H1 (cell line): ENCODE data around the gene OR10A2. TPM values are rescaled to one million over a fixed set of nuclear protein-coding genes. Genes with fewer than 3 reads are reported as not detected.
A peak's percentile ranks its signal among the peaks of the same experiment; 100 is the strongest.

Source experiments
- CTCF ChIA-PET: fragments of 300-600 bp; sonication (Branson Sonifier 250); formaldehyde crosslinking; loops from one replicate; lab custom pipeline; 2021; ENCODE audit not compliant: partially characterized antibody; lab: Charles Lee
- POLR2A ChIA-PET: fragments of 300-600 bp; sonication (Branson Sonifier 250); formaldehyde crosslinking; loops from one replicate; lab custom pipeline; 2021; ENCODE audit warnings: inconsistent platforms; ENCODE audit not compliant: partially characterized antibody; lab: Charles Lee
- DNase-seq, 2 experiments: peaks; one replicate each; pipeline versions ENCODE4 v3.0.0 to v3.0.0-alpha.2; 2010 to 2022; ENCODE audit warnings: low spot score in 2 of 2, low read depth in 1 of 2, mixed read lengths in 1 of 2
- FAIRE-seq: peaks from 2 replicates; lab custom pipeline; 2011; peaks lifted over from hg19 to GRCh38; lab: Jason Lieb, UNC
- H2AFZ ChIP-seq: 2 replicates; pipeline ENCODE4 v1.8.1; 2012; ENCODE audit warnings: low read length, inconsistent platforms
- H2AK5ac ChIP-seq: 2 replicates; pipeline ENCODE4 v1.6.1; 2013; ENCODE audit warnings: low read depth, low read length
- H2BK120ac ChIP-seq: replicated peaks from 2 replicates; pipeline ENCODE3; 2013; ENCODE audit warnings: low read depth, low read length, inconsistent platforms
- H2BK12ac ChIP-seq: 2 replicates; pipeline ENCODE4 v1.6.1; 2013; ENCODE audit warnings: low read depth, low read length
- H2BK15ac ChIP-seq: 2 replicates; pipeline ENCODE4 v1.6.1; 2013; ENCODE audit warnings: low read length
- H2BK20ac ChIP-seq: 2 replicates; pipeline ENCODE4 v1.6.1; 2013; ENCODE audit warnings: low read length
- H2BK5ac ChIP-seq: 2 replicates; pipeline ENCODE4 v1.6.1; 2013; ENCODE audit warnings: low read depth, low read length
- H3K14ac ChIP-seq: 2 replicates; pipeline ENCODE4 v1.6.1; 2013; ENCODE audit warnings: inconsistent platforms; ENCODE audit not compliant: insufficient read length
- H3K18ac ChIP-seq: 2 replicates; pipeline ENCODE4 v1.6.1; 2013; ENCODE audit warnings: low read length; ENCODE audit errors: extremely low read depth
- H3K23ac ChIP-seq: 2 replicates; pipeline ENCODE4 v1.6.1; 2013; ENCODE audit warnings: inconsistent platforms; ENCODE audit not compliant: insufficient read length
- H3K23me2 ChIP-seq: 2 replicates; pipeline ENCODE4 v1.6.1; 2013; ENCODE audit warnings: low read depth, low read length
- H3K27ac ChIP-seq: 2 replicates; pipeline ENCODE4 v1.6.1; 2011; ENCODE audit warnings: low read depth, low read length, inconsistent platforms
- H3K27me3 ChIP-seq, 4 experiments: replicated peaks in 1 of 4; 1 replicate in 1 of 4; 2 replicates in 3 of 4; pipeline versions ENCODE4 v1.6.1 to v1.8.1; 2011 to 2013; ENCODE audit warnings: low read length in 3 of 4, mild to moderate bottlenecking in 3 of 4, inconsistent platforms in 2 of 4, mixed read lengths in 2 of 4, moderate library complexity in 1 of 4; ENCODE audit not compliant: control insufficient read depth in 3 of 4, insufficient read depth in 3 of 4; ENCODE audit errors: extremely low read depth in 1 of 4
- H3K36me3 ChIP-seq, 4 experiments: 2 replicates each; pipeline versions ENCODE4 v1.6.1 to v1.8.1; 2011 to 2013; ENCODE audit warnings: mild to moderate bottlenecking in 4 of 4, low read length in 3 of 4, moderate library complexity in 2 of 4, control low read depth in 1 of 4, inconsistent platforms in 1 of 4; ENCODE audit not compliant: insufficient read depth in 4 of 4, control insufficient read depth in 2 of 4
- H3K4ac ChIP-seq: replicated peaks from 2 replicates; pipeline ENCODE3; 2013; ENCODE audit warnings: low read length, low read depth, mixed read lengths, inconsistent platforms; ENCODE audit not compliant: insufficient read length
- H3K4me1 ChIP-seq, 4 experiments: replicated peaks in 1 of 4; 1 replicate in 1 of 4; 2 replicates in 3 of 4; pipeline versions ENCODE4 v1.6.1 to v1.8.1; 2011 to 2013; ENCODE audit warnings: low read length in 3 of 4, inconsistent platforms in 2 of 4, mixed read lengths in 1 of 4; ENCODE audit not compliant: insufficient read depth in 4 of 4, control insufficient read depth in 3 of 4
- H3K4me2 ChIP-seq, 2 experiments: 2 replicates each; pipeline versions ENCODE4 v1.6.1 to v1.8.1; 2011 to 2013; ENCODE audit warnings: low read depth in 2 of 2, low read length in 2 of 2, control low read depth in 1 of 2, inconsistent platforms in 1 of 2, mild to moderate bottlenecking in 1 of 2; ENCODE audit not compliant: insufficient read depth in 1 of 2
- H3K4me3 ChIP-seq, 4 experiments: fragments of 200-600, 300-600 bp in 1 of 4; sonication (generic), shearing (Covaris generic), sonication (Bioruptor Twin) in 1 of 4; 2 replicates each; pipeline versions ENCODE4 v1.5.1 to v1.8.1; 2011 to 2016; ENCODE audit warnings: low read length in 4 of 4, low read depth in 3 of 4, control low read depth in 2 of 4, inconsistent platforms in 2 of 4, mild to moderate bottlenecking in 2 of 4, mixed read lengths in 1 of 4, moderate library complexity in 1 of 4; ENCODE audit not compliant: insufficient read depth in 2 of 4; ENCODE audit errors: extremely low read depth in 1 of 4
- H3K56ac ChIP-seq: replicated peaks from 2 replicates; pipeline ENCODE3; 2013; ENCODE audit warnings: low read depth, mild to moderate bottlenecking, mixed read lengths, low read length, inconsistent platforms; ENCODE audit not compliant: insufficient read length
- H3K79me1 ChIP-seq: 2 replicates; pipeline ENCODE4 v1.6.1; 2013; ENCODE audit warnings: low read depth, low read length, control low read depth
- H3K79me2 ChIP-seq, 2 experiments: 2 replicates each; pipeline versions ENCODE4 v1.6.1 to v1.8.1; 2012 to 2013; ENCODE audit warnings: low read length in 2 of 2, mild to moderate bottlenecking in 2 of 2, inconsistent platforms in 1 of 2; ENCODE audit not compliant: insufficient read depth in 2 of 2, control insufficient read depth in 1 of 2
- H3K9ac ChIP-seq, 4 experiments: replicated peaks in 1 of 4; 1 replicate in 1 of 4; 2 replicates in 3 of 4; pipeline versions ENCODE4 v1.6.1 to v1.8.1; 2011 to 2013; ENCODE audit warnings: low read depth in 3 of 4, low read length in 3 of 4, control low read depth in 2 of 4, mild to moderate bottlenecking in 2 of 4, moderate library complexity in 2 of 4, inconsistent platforms in 1 of 4; ENCODE audit errors: extremely low read depth in 1 of 4
- H3K9me3 ChIP-seq, 2 experiments: 2 replicates each; pipeline versions ENCODE4 v1.6.1 to v1.8.1; 2012 to 2013; ENCODE audit warnings: mild to moderate bottlenecking in 2 of 2, moderate library complexity in 2 of 2, control low read depth in 1 of 2, inconsistent platforms in 1 of 2, low read depth in 1 of 2, low read length in 1 of 2, mixed read lengths in 1 of 2; ENCODE audit not compliant: insufficient read depth in 2 of 2
- H4K20me1 ChIP-seq, 2 experiments: replicated peaks in 1 of 2; 2 replicates each; pipeline versions ENCODE3 to v1.8.1; 2011 to 2013; ENCODE audit warnings: inconsistent platforms in 2 of 2, low read length in 2 of 2, mild to moderate bottlenecking in 1 of 2; ENCODE audit not compliant: insufficient read depth in 2 of 2, control insufficient read depth in 1 of 2
- H4K5ac ChIP-seq: 2 replicates; pipeline ENCODE4 v1.6.1; 2013; ENCODE audit warnings: low read length, low read depth, mixed read lengths, inconsistent platforms; ENCODE audit not compliant: insufficient read length
- H4K8ac ChIP-seq: 2 replicates; pipeline ENCODE4 v1.8.0; 2013; ENCODE audit warnings: mild to moderate bottlenecking, moderate library complexity, low read length, inconsistent platforms; ENCODE audit not compliant: insufficient read depth; ENCODE audit errors: extremely low read depth
- H4K91ac ChIP-seq: replicated peaks from 2 replicates; pipeline ENCODE3; 2013; ENCODE audit warnings: low read length, mixed read lengths, inconsistent platforms; ENCODE audit not compliant: insufficient read length
- ATF3 ChIP-seq: IDR thresholded peaks from 2 replicates; pipeline ENCODE4 v1.6.1; 2011; ENCODE audit warnings: low read depth, mild to moderate bottlenecking, low read length; ENCODE audit not compliant: insufficient read depth
- CBX8 ChIP-seq: fragments of 300-800, 300-1000 bp; sonication (generic); IDR thresholded peaks from 2 replicates; pipeline ENCODE4 v1.7.1; 2016; ENCODE audit warnings: low read depth, low read length, borderline replicate concordance
- GABPA ChIP-seq: IDR thresholded peaks from 2 replicates; pipeline ENCODE4 v1.6.1; 2011; ENCODE audit warnings: mild to moderate bottlenecking, low read length, moderate library complexity, borderline replicate concordance; ENCODE audit not compliant: insufficient read depth
- NRF1 ChIP-seq: IDR thresholded peaks from 2 replicates; pipeline ENCODE4 v1.6.1; 2011; ENCODE audit warnings: mild to moderate bottlenecking, low read depth, low read length, improper control_type of control experiment
- POLR2A ChIP-seq, 2 experiments: IDR thresholded peaks; 1 replicate in 1 of 2; 2 replicates in 1 of 2; pipeline ENCODE4 v1.6.1; 2011; ENCODE audit warnings: low read depth in 2 of 2, low read length in 2 of 2, mild to moderate bottlenecking in 2 of 2; ENCODE audit errors: control extremely low read depth in 1 of 2
- POLR2AphosphoS5 ChIP-seq: IDR thresholded peaks from 2 replicates; pipeline ENCODE4 v1.6.1; 2011; ENCODE audit warnings: low read depth, low read length
- POU5F1 ChIP-seq: IDR thresholded peaks from 2 replicates; pipeline ENCODE4 v1.6.1; 2011; ENCODE audit warnings: low read depth, mild to moderate bottlenecking, low read length, moderate library complexity
- TEAD4 ChIP-seq: IDR thresholded peaks from 2 replicates; pipeline ENCODE4 v1.6.1; 2012; ENCODE audit warnings: low read depth, low read length, inconsistent platforms, mixed read lengths
- WGBS, 2 experiments: shearing (Covaris generic) in 1 of 2; methylation state at CpG; one replicate each; pipeline versions ENCODE4 v1.1.6 to v1.1.7; 2013 to 2015; ENCODE audit warnings: low lambda C conversion rate in 2 of 2, mixed read lengths in 2 of 2, inconsistent platforms in 1 of 2, low coverage in 1 of 2, missing lambda C conversion rate in 1 of 2; ENCODE audit not compliant: insufficient replicate concordance in 2 of 2, insufficient coverage in 1 of 2, insufficient read length in 1 of 2; ENCODE audit errors: extremely low coverage in 1 of 2, missing lambda C conversion rate in 1 of 2; 5-methylcytosine and 5-hydroxymethylcytosine counted together
- polyA plus RNA-seq, 7 experiments: library from polyadenylated mRNA; depleted of rRNA in 3 of 7; stranded (reverse) in 5 of 7; unstranded in 2 of 7; fragments of >200 nt in 5 of 7; fragments of 200-250 nt in 2 of 7; gene quantifications; 1 replicate in 5 of 7; 2 replicates in 1 of 7; 4 replicates in 1 of 7; pipeline versions ENCODE4 v1.2.1 to v1.2.3, GENCODE V29; 2011 to 2013; ENCODE audit warnings: missing spikeins in 2 of 7, mixed read lengths in 2 of 7
- total RNA-seq: library from RNA; stranded (reverse); fragmentation: NEBNext Ultra II Directional; extraction: Animal tissue kit (Norgen Biotek cat#: 25700); gene quantifications from 2 replicates; pipeline ENCODE4 v1.2.1, GENCODE V29; 2021

OR10A2 gene
- total and polyA plus RNA-seq, 2 of the 8 experiments (the other 6 are each of a cell fraction or from before 2014, with no cell fraction given): not detected

- Histone ChIP-seq H2BK120ac (no peak within 1 kb of the TSS), H2BK5ac (no peak within 1 kb of the TSS), H2BK20ac (no peak within 1 kb of the TSS), H2AFZ (no peak within 1 kb of the TSS), H3K18ac (0 out of 2 replicates have a peak within 1 kb of the TSS, but pooled peaks have one; percentile 22), H3K56ac (no peak within 1 kb of the TSS), H3K36me3 (no peaks in the 10 kb centered on the region), H3K4me3 (no peak within 1 kb of the TSS), H4K5ac (no peak within 1 kb of the TSS), H4K20me1 (no peaks in the 10 kb centered on the region), H3K23ac (no peak within 1 kb of the TSS), H3K27me3 (no peaks in the 10 kb centered on the region), H4K91ac (no peak within 1 kb of the TSS), H3K4ac (no peak within 1 kb of the TSS), H3K79me2 (no peaks in the 10 kb centered on the region), H3K79me1 (no peaks in the 10 kb centered on the region), H3K4me2 (no peak within 1 kb of the TSS), H3K9ac (no peak within 1 kb of the TSS), H3K14ac (no peak within 1 kb of the TSS), H3K23me2 (no peaks in the 10 kb centered on the region), H2BK15ac (no peak within 1 kb of the TSS), H3K9me3 (no peaks in the 10 kb centered on the region; a peak in 1 of 4 replicates), H2AK5ac (no peak within 1 kb of the TSS), H3K4me1 (peaks cover 0 to 8% (median 2%) of the 10 kb centered on the region in 4 experiments; a peak in 3 of 7 replicates), H4K8ac (no peak within 1 kb of the TSS), H2BK12ac (no peak within 1 kb of the TSS), H3K27ac (no peak within 1 kb of the TSS)
- no peak for DNase-seq
- ChIA-PET CTCF (interaction anchor here (2.0 kb wide), 1 partner anchor 28 kb away, joined by 5 read pairs; no protein-coding TSS in a partner anchor), POLR2A (no interaction called here)
- no peak for FAIRE-seq
- TF ChIP-seq POU5F1 (no peak), POLR2AphosphoS5 (no peak), ATF3 (no peak), TEAD4 (no peak), NRF1 (no peak), GABPA (no peak), POLR2A (IDR thresholded peaks at IDR 0.05; ENCODE audit: control extremely low read depth in 1 of 2, low read depth in 2 of 2, low read length in 2 of 2) (no peak), CBX8 (no peak)
- WGBS, 2 experiments: 86% methylated on average over 3 of the region's 3 CpGs; no CpG with 5 or more reads in 1 of the 2 experiments
Observed at GRCh38 chr11:6845383-6845782, 17.5 kb upstream of the OR10A2 start, which contains the start of gene OR10A5. TSS of gene OR10A5 (plus strand) at chr11:6845683. CDS start at chr11:6845683, 0 bp downstream.
